ENCODE data around the gene FBXO39. TPM values are rescaled to one million over a fixed set of nuclear protein-coding genes. Genes with fewer than 3 reads are reported as not detected.
"Not testable (repeated sequence)": the region's sequence is repeated elsewhere in the genome, so short reads cannot be mapped to it uniquely, and the experiment has no call there.

Gene FBXO39
- total RNA-seq, 2 donors from 2014 or later = 0.24 TPM; not detected in 1

DNA sequence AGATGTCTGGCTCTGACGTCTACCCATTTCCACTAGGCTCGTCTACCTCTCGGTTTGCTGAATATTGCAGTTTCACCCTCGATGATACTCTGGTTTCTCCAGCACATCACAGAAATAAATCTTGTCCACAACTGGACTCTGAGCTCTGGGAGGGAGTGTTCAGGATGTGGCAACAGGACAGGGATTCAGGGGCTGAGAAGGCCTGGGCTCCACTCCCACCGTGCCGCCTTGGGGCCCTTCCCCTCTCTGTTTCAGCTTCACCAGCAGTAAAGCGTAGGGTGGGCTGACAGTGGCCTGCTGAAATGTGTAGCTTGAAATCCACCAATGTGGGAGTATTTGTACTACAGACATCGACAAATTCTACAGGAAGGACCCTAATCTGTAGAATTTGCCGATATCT is 35.5 kb downstream of the FBXO39 start:
- Mint-ChIP-seq H3K27me3 (peaks cover 36% of the 10 kb centered on the region), H3K9me3 (no peaks in the 10 kb centered on the region), H3K36me3 (ENCODE audit: low read depth) (no peaks in the 10 kb centered on the region), H3K4me1 (no peaks in the 10 kb centered on the region), H3K27ac (no peak overlapping the region), H3K4me3 (no peak overlapping the region)
- no peak for ATAC-seq (replicated peaks)

- Mint-ChIP-seq H3K4me1 (no peaks in the 10 kb centered on the region), H3K9me3 (no peaks in the 10 kb centered on the region), H3K36me3 (ENCODE audit: low read depth) (no peaks in the 10 kb centered on the region), H3K27me3 (peaks cover 36% of the 10 kb centered on the region), H3K27ac (no peak overlapping the region), H3K4me3 (no peak overlapping the region)
- ATAC-seq (replicated peaks) = no peak
Observed at GRCh38 chr17:6812295-6812694, 36.3 kb downstream of the FBXO39 start.

GRCh38 chr17:6815775-6816174 is 39.8 kb downstream of the FBXO39 start:
- Mint-ChIP-seq H3K36me3 (ENCODE audit: low read depth) (no peaks in the 10 kb centered on the region), H3K27ac (no peak overlapping the region)

GRCh38 chr17:6816368-6816767 is 40.4 kb downstream of the FBXO39 start:
- not testable (repeated sequence) for H3K36me3 Mint-ChIP-seq (ENCODE audit: low read depth); H3K4me3 Mint-ChIP-seq; H3K27ac Mint-ChIP-seq; H3K9me3 Mint-ChIP-seq; H3K4me1 Mint-ChIP-seq; ATAC-seq (replicated peaks)
- H3K27me3 Mint-ChIP-seq = peaks cover 29% of the 10 kb centered on the region

More at GRCh38 chr17:6815775-6816174, 39.8 kb downstream of the FBXO39 start:
- no peak for ATAC-seq (replicated peaks)
- Mint-ChIP-seq H3K4me3 (no peak overlapping the region), H3K27me3 (peaks cover 33% of the 10 kb centered on the region), H3K9me3 (no peaks in the 10 kb centered on the region), H3K4me1 (no peaks in the 10 kb centered on the region)

- Mint-ChIP-seq H3K4me1 (no peaks in the 10 kb centered on the region), H3K9me3 (no peaks in the 10 kb centered on the region), H3K27ac (no peak overlapping the region), H3K4me3 (no peak overlapping the region), H3K36me3 (ENCODE audit: low read depth) (no peaks in the 10 kb centered on the region), H3K27me3 (peaks cover 17% of the 10 kb centered on the region)
- ATAC-seq (replicated peaks) = no peak
Observed at GRCh38 chr17:6818938-6819337, 42.9 kb downstream of the FBXO39 start.

- Mint-ChIP-seq H3K4me1 (no peaks in the 10 kb centered on the region), H3K9me3 (no peaks in the 10 kb centered on the region), H3K27me3 (peaks cover 21% of the 10 kb centered on the region), H3K27ac (no peak overlapping the region), H3K4me3 (no peak overlapping the region), H3K36me3 (ENCODE audit: low read depth) (no peaks in the 10 kb centered on the region)
- peak; percentile 59 for ATAC-seq (replicated peaks)
Observed at GRCh38 chr17:6823011-6823442, 47.0 kb downstream of the FBXO39 start.

- no peak for ATAC-seq (replicated peaks)
- peaks cover 41% of the 10 kb centered on the region for H3K27me3 Mint-ChIP-seq
- no peaks in the 10 kb centered on the region for H3K36me3 Mint-ChIP-seq (ENCODE audit: low read depth)
Observed at GRCh38 chr17:6830383-6830986, 54.5 kb downstream of the FBXO39 start.

GRCh38 chr17:6831661-6832263 is 55.7 kb downstream of the FBXO39 start, which contains the start of gene TEKT1:
TSS of gene TEKT1 (minus strand) at chr17:6831729. CDS start at chr17:6830376, 1,353 bp downstream.
- peaks cover 53% of the 10 kb centered on the region for H3K27me3 Mint-ChIP-seq
- ATAC-seq (replicated peaks) = peak; percentile 83
- H3K9me3 Mint-ChIP-seq = no peaks in the 10 kb centered on the region
- no peaks in the 10 kb centered on the region for H3K36me3 Mint-ChIP-seq (ENCODE audit: low read depth)
- H3K4me3 Mint-ChIP-seq = peak within 1 kb of the TSS; percentile 54
- H3K27ac Mint-ChIP-seq = no peak within 1 kb of the TSS
- H3K4me1 Mint-ChIP-seq = no peaks in the 10 kb centered on the region

More at GRCh38 chr17:6830383-6830986, 54.5 kb downstream of the FBXO39 start:
- H3K4me1 Mint-ChIP-seq = no peaks in the 10 kb centered on the region
- H3K9me3 Mint-ChIP-seq = no peaks in the 10 kb centered on the region
- H3K4me3 Mint-ChIP-seq = no peak overlapping the region
- no peak overlapping the region for H3K27ac Mint-ChIP-seq

Other genes starting within 250 kb of the FBXO39 start
- 1 to 10 TPM in 1 of 2 donors, under 1 TPM in 1; 0.73 to 1.4 TPM for gene PITPNM3, start 219.7 kb upstream of the FBXO39 start, total RNA-seq
- 10 to 100 TPM; 17.6 to 24.2 TPM for gene KIAA0753, start 135.5 kb upstream of the FBXO39 start, total RNA-seq
- 100 to 1,000 TPM; 114 to 160 TPM for gene TXNDC17, start 135.2 kb upstream of the FBXO39 start, total RNA-seq
- 10 to 100 TPM; 17.5 to 20.2 TPM for gene MED31, start 124.6 kb upstream of the FBXO39 start, total RNA-seq
- gene C17orf100, start 124.5 kb upstream of the FBXO39 start, total RNA-seq = 1 to 10 TPM; 1.1 to 3.0 TPM
- gene SLC13A5, start 62.8 kb upstream of the FBXO39 start, total RNA-seq = not detected
- 10 to 100 TPM; 10.1 to 15.4 TPM for gene XAF1, start 20.2 kb upstream of the FBXO39 start, total RNA-seq
- not detected for gene TEKT1, start 55.5 kb downstream of the FBXO39 start, total RNA-seq
- gene ALOX12, start 219.8 kb downstream of the FBXO39 start, total RNA-seq = not detected
- 100 to 1,000 TPM; 162 to 180 TPM for gene RNASEK, start 236.4 kb downstream of the FBXO39 start, total RNA-seq
- 1 to 10 TPM in 1 of 2 donors, under 1 TPM in 1; 0.50 to 2.3 TPM for gene BCL6B, start 246.8 kb downstream of the FBXO39 start, total RNA-seq

All from activated T-helper 17 cell treated with anti-CD3 and anti-CD28 coated beads, Interleukin-2, amount 50 U/mL, for 72 hours (primary cell).